ENCODE data around the gene KIAA1210. TPM values are rescaled to one million over a fixed set of nuclear protein-coding genes. Genes with fewer than 3 reads are reported as not detected.
"Not testable (repeated sequence)": the region's sequence is repeated elsewhere in the genome, so short reads cannot be mapped to it uniquely, and the experiment has no call there.

Gene KIAA1210
- total RNA-seq, 1 donor from 2014 or later, result not detected

- no peak for DNase-seq (ENCODE audit: low spot score)
These were observed 87.2 kb downstream of the KIAA1210 start for GRCh38 chrX:119040432-119040831.

GRCh38 chrX:119036107-119037029 is 91.2 kb downstream of the KIAA1210 start:
- no peak for DNase-seq (ENCODE audit: low spot score)

- no peak for DNase-seq (ENCODE audit: low spot score)
These were observed 96.6 kb downstream of the KIAA1210 start for GRCh38 chrX:119030990-119031389.

GRCh38 chrX:119029656-119030055 is 98.0 kb downstream of the KIAA1210 start:
- DNase-seq (ENCODE audit: low spot score), result not testable (repeated sequence)

GRCh38 chrX:119028733-119029330 is 98.8 kb downstream of the KIAA1210 start:
- no peak for DNase-seq (ENCODE audit: low spot score)

Other genes starting within 250 kb of the KIAA1210 start
- gene LONRF3, start 153.2 kb downstream of the KIAA1210 start, total RNA-seq, result 13.1 TPM
- gene CT47C1, start 54.8 kb downstream of the KIAA1210 start, total RNA-seq, result not detected
- 220 TPM for gene PGRMC1, start 108.5 kb upstream of the KIAA1210 start, total RNA-seq

All from mesenteric fat pad (tissue), 1 donor.